HUES6 (cell line): ENCODE data around the gene TSPAN4.
A peak's percentile ranks its signal among the peaks of the same experiment; 100 is the strongest.

Source experiments
- H3K27ac ChIP-seq: 2 replicates; pipeline ENCODE4 v1.7.0; 2013; ENCODE audit warnings: low read depth, mild to moderate bottlenecking, low read length, inconsistent platforms
- H3K27me3 ChIP-seq: 2 replicates; pipeline ENCODE4 v1.6.1; 2013; ENCODE audit warnings: low read length; ENCODE audit not compliant: control insufficient read depth, insufficient read depth
- H3K36me3 ChIP-seq: 2 replicates; pipeline ENCODE4 v1.6.1; 2013; ENCODE audit warnings: low read length; ENCODE audit not compliant: control insufficient read depth, insufficient read depth
- H3K4me1 ChIP-seq: 2 replicates; pipeline ENCODE4 v1.6.1; 2013; ENCODE audit warnings: low read length; ENCODE audit not compliant: control insufficient read depth, insufficient read depth
- H3K4me3 ChIP-seq: 2 replicates; pipeline ENCODE4 v1.5.1; 2013; ENCODE audit warnings: low read depth, low read length
- H3K9ac ChIP-seq: one replicate; pipeline ENCODE4 v1.6.1; 2013; ENCODE audit warnings: mild to moderate bottlenecking, low read length
- H3K9me3 ChIP-seq: 2 replicates; pipeline ENCODE4 v1.6.1; 2013; ENCODE audit warnings: low read depth, low read length; ENCODE audit not compliant: control insufficient read depth, insufficient read depth

The TSPAN4 gene

DNA sequence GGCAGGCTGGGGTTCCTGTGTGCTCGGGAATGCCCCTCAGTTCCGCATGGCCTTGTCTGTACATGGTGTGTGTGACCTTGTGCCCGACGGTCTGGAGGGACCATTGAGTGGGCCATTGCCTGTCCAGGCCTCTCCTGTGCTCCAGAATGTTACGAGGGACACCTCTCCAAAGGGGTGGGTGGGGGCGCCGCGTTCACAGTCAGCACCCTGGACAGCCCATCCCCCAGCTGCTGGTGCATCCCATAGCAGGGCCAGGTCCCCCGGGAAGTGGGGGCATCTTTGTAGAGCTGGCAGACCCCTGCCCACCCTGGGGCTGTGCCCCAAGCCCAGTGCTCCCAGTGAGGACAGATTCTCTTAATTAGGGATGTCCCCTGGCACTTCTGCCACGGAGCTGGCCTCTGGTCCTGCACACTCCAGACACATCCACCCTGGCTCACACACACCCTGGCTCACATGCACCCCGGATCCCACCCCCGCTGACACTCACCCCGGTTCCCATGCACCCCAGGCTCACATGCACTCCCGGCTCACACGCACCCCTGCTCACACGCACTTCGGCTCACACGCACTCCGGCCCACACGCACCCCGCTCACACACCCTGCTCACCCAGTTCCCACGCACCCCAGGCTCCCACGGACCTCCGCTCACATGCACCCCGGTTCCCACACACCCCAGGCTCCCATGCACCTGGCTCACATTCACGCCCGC is 15.6 kb downstream of the TSPAN4 start:
- H3K4me1 ChIP-seq, result peaks cover 35% of the 10 kb centered on the region
- no peaks in the 10 kb centered on the region for H3K9me3 ChIP-seq
- H3K27me3 ChIP-seq, result no peaks in the 10 kb centered on the region
- H3K4me3 ChIP-seq, result no peak overlapping the region
- H3K9ac ChIP-seq, result no peak overlapping the region
- H3K36me3 ChIP-seq, result no peaks in the 10 kb centered on the region
- H3K27ac ChIP-seq, result no peak overlapping the region

DNA sequence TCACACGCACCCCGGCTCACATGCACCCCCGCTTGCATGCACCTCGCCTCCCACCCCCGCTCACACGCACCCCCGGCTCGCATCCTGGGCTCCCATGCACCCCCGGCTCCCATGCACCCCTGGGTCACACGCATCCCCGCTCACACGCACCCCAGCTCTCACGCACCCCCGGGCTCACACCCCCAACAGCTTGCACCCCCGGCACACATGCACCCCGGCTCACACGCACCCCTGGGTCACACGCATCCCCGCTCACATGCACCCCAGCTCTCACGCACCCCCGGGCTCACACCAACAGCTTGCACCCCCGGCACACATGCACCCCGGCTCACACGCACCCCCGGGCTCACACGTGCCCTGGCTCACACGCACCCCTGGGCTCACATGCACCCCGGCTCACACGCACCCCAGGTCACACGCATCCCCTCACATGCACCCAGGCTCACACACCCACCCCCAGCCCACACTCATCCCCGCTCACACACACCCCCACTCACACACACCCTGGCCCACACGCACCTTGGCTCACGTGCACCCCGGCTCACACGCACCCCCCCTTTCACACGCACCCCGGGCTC is 16.2 kb downstream of the TSPAN4 start:
- Histone ChIP-seq H3K9ac (no peak overlapping the region), H3K27ac (no peak overlapping the region)

DNA sequence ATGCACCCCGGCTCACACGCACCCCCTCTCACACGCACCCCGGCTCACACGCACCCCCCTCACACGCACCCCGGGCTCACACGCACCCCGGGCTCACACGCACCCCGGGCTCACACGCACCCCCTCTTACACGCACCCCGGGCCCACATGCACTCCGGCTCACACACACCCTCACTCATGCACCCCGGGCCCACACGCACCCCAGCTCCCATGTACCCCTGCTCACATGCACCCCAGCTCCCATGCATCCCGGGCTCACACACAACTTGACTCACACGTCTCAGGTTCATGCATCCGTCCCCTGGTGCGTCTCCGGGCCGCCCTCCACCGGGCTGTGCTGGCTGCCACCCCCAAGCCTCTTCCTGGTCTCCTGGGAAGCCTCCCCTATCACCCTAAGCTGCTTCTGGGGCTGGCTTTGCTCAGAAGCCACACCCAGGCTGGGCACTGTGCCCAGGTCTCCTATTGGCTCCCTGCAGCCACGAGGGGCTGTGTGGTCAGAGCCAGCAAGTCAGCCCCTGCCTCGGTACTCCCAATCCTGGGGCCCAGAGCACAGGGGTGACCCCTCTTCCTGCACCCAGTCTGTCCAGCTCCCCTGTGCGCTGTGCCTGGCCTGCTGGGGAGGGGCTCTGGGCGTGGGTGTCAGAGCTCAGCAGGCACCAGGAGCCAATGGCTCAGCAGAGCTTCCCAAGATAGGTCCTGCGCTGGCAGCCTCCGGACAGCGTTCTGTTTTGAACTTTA is 16.9 kb downstream of the TSPAN4 start:
- peaks cover 41% of the 10 kb centered on the region for H3K4me1 ChIP-seq
- no peak overlapping the region for H3K9ac ChIP-seq
- H3K4me3 ChIP-seq, result no peak overlapping the region
- no peaks in the 10 kb centered on the region for H3K9me3 ChIP-seq
- H3K27ac ChIP-seq, result no peak overlapping the region
- no peaks in the 10 kb centered on the region for H3K27me3 ChIP-seq
- no peaks in the 10 kb centered on the region for H3K36me3 ChIP-seq

More for the DNA sequence above, 16.2 kb downstream of the TSPAN4 start:
- Histone ChIP-seq H3K27me3 (no peaks in the 10 kb centered on the region), H3K36me3 (no peaks in the 10 kb centered on the region), H3K9me3 (no peaks in the 10 kb centered on the region), H3K4me1 (peaks cover 41% of the 10 kb centered on the region), H3K4me3 (no peak overlapping the region)

DNA sequence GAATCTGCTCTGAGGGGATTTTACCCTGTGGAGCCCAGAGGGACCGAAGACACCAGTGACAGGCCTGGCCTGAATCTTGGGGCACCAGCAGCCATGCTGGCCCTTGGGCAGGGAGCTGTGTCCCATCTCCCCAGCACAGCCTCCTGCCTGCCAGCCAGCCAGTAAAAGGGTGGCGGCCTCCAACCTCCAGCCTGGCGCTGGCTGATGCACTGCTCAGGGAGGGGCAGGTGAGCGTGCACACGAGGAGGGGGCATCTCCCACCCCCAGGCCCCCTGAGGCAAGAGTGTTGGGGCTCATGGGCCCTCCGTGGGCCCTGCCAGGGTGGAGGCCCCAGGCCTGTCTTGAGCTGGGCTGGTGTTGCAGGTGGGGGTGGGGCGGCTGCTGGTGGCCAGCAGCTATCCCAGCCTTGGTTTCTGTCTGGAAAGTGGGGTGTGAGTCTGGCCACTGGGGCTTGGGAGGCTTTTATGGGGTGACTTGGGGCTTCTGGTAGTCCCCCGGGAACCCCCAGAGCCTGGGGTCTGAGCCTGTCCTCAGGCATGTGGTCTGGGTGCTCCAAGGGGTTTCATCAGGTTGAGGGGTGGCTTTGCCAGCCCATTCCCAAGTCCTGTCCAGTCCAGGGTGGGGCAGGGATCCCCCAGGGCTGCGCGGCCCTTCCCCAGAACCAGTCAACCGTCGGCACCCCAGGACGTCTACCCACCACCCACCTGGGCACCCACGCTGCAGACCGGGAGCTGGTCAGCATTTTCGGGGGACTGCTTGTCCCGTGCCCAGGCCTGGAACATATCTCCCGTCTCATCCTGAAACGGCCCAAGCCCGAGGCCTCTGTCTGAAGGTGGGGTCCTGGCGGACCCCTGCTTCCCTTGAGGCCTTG is 17.8 kb downstream of the TSPAN4 start:
- Histone ChIP-seq H3K4me3 (no peak overlapping the region), H3K9ac (no peak overlapping the region), H3K36me3 (peaks cover 1% of the 10 kb centered on the region), H3K9me3 (no peaks in the 10 kb centered on the region), H3K27me3 (no peaks in the 10 kb centered on the region), H3K27ac (no peak overlapping the region), H3K4me1 (peaks cover 41% of the 10 kb centered on the region)

DNA sequence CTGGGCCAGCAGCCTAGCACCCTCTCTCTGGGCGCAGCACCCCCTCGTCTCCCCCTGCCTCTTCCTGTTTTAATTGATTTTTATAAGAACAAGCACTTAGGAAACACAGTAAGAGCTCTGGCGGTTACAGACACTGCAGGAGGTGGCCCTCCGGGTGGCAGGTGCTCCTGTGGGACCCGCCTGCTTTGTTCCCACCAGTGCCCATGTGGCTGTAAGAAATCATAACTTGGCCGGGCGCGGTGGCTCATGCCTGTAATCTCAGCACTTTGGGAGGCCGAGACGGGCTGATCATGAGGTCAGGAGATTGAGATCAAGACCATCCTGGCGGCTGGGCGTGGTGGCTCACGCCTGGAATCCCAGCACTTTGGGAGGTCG is 18.4 kb downstream of the TSPAN4 start:
- H3K4me3 ChIP-seq, result no peak overlapping the region
- no peaks in the 10 kb centered on the region for H3K27me3 ChIP-seq
- H3K4me1 ChIP-seq, result peaks cover 40% of the 10 kb centered on the region
- no peak overlapping the region for H3K9ac ChIP-seq
- no peaks in the 10 kb centered on the region for H3K9me3 ChIP-seq
- no peak overlapping the region for H3K27ac ChIP-seq
- H3K36me3 ChIP-seq, result peaks cover 4% of the 10 kb centered on the region

DNA sequence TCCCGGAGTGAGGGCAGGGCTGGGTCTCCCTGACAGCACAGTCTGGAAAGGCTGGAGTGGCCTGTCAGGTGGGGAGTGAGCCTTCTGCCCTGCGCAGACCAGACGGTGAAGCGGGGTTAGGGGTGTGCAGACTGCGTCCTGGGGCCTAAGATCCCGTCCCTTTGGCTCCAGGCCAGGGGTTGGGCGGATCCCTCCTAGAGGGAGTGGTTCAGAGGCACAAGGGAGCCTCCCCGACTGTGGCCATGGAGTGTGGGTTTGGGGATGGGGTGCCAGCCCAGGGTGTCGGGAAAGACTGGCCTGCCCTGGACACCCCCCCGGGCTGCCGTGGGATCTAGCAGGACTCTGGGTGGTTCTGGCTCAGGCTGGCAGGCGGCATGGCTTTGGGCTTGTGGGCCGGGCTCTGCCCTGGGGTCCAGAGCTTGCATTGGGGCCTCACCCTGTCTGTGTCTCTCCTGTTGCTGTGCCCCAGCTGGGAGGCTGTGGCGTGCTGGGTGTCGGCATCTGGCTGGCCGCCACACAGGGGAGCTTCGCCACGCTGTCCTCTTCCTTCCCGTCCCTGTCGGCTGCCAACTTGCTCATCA is 19.5 kb downstream of the TSPAN4 start:
- no peaks in the 10 kb centered on the region for H3K9me3 ChIP-seq
- no peaks in the 10 kb centered on the region for H3K27me3 ChIP-seq
- peak overlapping the region; percentile 41 for H3K9ac ChIP-seq
- peaks cover 7% of the 10 kb centered on the region for H3K36me3 ChIP-seq
- peak overlapping the region; percentile 49 for H3K4me3 ChIP-seq
- H3K4me1 ChIP-seq, result peaks cover 33% of the 10 kb centered on the region
- H3K27ac ChIP-seq, result 0 out of 2 replicates have a peak overlapping the region, but pooled peaks have one; percentile 60

DNA sequence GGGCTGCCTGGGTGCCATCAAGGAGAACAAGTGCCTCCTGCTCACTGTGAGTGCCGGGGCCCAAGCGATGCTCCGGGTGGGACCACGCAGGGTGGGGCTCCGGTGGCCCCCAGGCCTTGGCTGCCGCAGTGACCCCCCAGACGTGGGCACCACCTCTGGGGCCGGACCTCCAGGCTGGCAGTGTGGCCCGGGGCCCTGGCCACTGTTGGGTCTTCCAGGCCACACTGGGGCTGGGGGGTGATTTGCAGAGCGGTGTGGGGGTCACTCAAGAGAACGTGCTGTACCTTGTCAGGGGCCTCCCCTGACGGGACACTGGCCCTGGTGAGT is 20.0 kb downstream of the TSPAN4 start:
- H3K27me3 ChIP-seq, result no peaks in the 10 kb centered on the region
- H3K36me3 ChIP-seq, result peaks cover 7% of the 10 kb centered on the region
- H3K9ac ChIP-seq, result peak overlapping the region; percentile 18
- no peaks in the 10 kb centered on the region for H3K9me3 ChIP-seq
- peak overlapping the region; percentile 49 for H3K4me3 ChIP-seq
- H3K4me1 ChIP-seq, result peaks cover 33% of the 10 kb centered on the region
- H3K27ac ChIP-seq, result peak overlapping the region; percentile 60; the same call in 1 of the 2 replicates

DNA sequence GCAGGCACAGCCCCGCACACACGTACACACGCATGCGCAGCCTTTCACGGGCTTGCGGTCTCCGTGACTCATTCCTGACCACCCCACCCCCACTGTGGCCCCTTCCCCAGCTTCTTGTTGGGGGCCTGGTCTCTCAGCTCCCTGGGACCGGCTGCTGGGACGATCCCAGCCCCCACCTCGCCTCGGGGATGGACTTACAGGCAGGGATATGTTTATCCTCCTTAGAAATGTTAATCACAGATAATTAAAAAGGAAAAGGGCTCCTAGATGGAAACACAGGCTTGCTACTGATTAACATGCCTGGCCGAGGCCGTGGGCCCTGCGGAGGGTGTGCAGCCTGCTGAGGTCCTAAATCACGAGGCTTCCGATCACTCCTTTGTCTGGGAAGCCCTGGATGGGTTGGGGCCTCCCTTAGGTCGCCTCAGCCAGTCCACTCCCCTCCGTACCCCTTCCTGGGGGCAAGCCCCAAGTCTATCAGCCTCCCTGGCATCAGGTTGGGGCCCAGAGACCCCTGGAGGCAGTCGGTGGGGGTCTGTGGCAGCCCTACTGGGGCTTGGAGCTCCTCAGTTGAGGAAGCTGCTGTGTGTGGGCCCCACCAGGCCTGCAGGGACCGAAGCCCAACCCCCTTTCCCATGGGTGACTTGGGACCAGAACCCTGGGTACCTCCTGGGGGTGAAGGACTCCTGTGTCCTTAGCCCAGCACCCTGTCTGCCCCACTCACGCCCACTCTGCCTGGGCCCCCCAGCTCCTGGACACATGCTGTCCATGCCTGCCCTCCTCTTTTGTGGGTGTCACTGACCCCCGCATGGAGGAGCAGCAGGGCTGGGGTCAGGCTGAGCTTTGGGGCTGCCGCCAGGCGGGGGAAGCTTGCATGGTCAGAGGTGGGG is 20.6 kb downstream of the TSPAN4 start:
- Histone ChIP-seq H3K27ac (peak overlapping the region; percentile 60), H3K9ac (peak overlapping the region; percentile 77), H3K27me3 (no peaks in the 10 kb centered on the region), H3K4me3 (peak overlapping the region; percentile 49), H3K36me3 (peaks cover 8% of the 10 kb centered on the region), H3K4me1 (peaks cover 33% of the 10 kb centered on the region), H3K9me3 (no peaks in the 10 kb centered on the region)

DNA sequence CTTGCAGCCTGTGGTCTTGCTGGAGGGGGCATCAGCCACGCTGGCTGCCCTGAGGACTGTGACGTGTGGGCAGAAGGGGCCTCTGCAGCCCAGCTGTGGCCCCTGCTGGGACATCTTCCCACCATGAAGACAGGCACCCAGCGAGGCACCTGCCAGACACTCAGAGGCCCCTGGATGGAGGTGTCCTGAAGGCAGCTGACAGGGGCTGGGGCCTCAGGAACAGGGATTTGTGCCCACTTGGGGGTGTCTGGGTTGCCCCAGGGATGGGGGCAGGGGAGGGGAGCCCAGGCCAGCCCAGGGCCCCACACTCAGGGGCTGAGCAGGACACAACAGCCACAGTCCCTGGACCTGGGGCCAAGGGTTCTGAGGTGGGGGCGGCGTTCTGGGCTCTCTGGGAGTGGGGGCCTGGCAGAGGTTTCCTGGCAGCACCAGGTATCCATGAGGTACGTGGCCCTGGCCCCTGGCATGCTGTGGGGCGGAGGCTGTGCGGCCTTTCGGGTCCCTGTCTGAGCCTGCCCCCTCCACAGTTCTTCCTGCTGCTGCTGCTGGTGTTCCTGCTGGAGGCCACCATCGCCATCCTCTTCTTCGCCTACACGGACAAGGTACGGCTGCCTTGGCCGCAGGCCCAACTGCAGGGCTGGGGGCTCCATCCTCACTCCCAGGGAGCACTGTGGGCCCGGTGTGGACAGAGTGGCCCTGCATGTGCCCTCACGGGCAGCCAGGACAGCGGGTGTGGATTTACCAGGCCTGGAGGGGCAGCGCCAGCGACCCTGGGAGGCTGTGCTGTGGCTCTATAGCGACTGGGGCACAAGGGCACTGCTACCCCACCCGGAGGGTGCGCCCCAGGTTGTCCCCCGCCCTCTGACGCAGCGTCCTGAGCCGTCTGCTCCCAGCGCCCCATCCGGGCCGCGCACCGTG is 21.5 kb downstream of the TSPAN4 start:
- Histone ChIP-seq H3K4me1 (peaks cover 33% of the 10 kb centered on the region), H3K36me3 (peaks cover 16% of the 10 kb centered on the region), H3K4me3 (no peak overlapping the region; the same call in 1 of the 2 replicates), H3K9me3 (no peaks in the 10 kb centered on the region), H3K9ac (peak overlapping the region; percentile 77), H3K27ac (peak overlapping the region; percentile 60; the same call in 1 of the 2 replicates), H3K27me3 (no peaks in the 10 kb centered on the region)
